AG04450 (cell line): ENCODE data around the gene LRP5. TPM values are rescaled to one million over a fixed set of nuclear protein-coding genes. Genes with fewer than 3 reads are reported as not detected.
A peak's percentile ranks its signal among the peaks of the same experiment; 100 is the strongest.

ENCODE experiments used
- CTCF ChIA-PET: fragments of 300-600, 350-600 bp; formaldehyde crosslinking; extraction: SDS; loops from one replicate; lab custom pipeline; 2022; ENCODE audit warnings: antibody characterized with exemption, inconsistent platforms; lab: Charles Lee
- POLR2A ChIA-PET: fragments of 350-600 bp; formaldehyde crosslinking; extraction: SDS; loops from one replicate; lab custom pipeline; 2021; ENCODE audit warnings: antibody characterized with exemption, inconsistent platforms; lab: Yijun Ruan, JAX
- DNase-seq: peaks from one replicate; pipeline ENCODE4 v3.0.0-alpha.2; 2011; ENCODE audit warnings: low read depth, low spot score
- H3K27ac ChIP-seq: one replicate; pipeline ENCODE4 v1.5.1; 2012; ENCODE audit warnings: low read depth, low read length, control low read depth
- H3K27me3 ChIP-seq: one replicate; pipeline ENCODE4 v1.6.0; 2012; ENCODE audit warnings: low read length; ENCODE audit not compliant: control insufficient read depth, insufficient read depth
- H3K4me3 ChIP-seq: 2 replicates; pipeline ENCODE4 v1.5.1; 2011; ENCODE audit warnings: mild to moderate bottlenecking, low read depth, low read length, control low read depth
- H3K9me3 ChIP-seq: 2 replicates; pipeline ENCODE4 v1.5.1; 2012; ENCODE audit warnings: low read length; ENCODE audit not compliant: control insufficient read depth, insufficient read depth
- polyA plus RNA-seq: library from polyadenylated mRNA; depleted of rRNA; stranded (reverse); fragments of >200 nt; gene quantifications from 2 replicates; pipeline ENCODE4 v1.2.3, GENCODE V29; 2011
- TF ChIP-seq, protein P1 (sequence below): IDR thresholded peaks from 2 replicates; pipeline ENCODE4 v1.5.1; 2011; ENCODE audit warnings: low read depth, low read length, control low read depth, inconsistent platforms

The LRP5 gene
- polyA plus RNA-seq, 1 experiment: 4.9 TPM

DNA sequence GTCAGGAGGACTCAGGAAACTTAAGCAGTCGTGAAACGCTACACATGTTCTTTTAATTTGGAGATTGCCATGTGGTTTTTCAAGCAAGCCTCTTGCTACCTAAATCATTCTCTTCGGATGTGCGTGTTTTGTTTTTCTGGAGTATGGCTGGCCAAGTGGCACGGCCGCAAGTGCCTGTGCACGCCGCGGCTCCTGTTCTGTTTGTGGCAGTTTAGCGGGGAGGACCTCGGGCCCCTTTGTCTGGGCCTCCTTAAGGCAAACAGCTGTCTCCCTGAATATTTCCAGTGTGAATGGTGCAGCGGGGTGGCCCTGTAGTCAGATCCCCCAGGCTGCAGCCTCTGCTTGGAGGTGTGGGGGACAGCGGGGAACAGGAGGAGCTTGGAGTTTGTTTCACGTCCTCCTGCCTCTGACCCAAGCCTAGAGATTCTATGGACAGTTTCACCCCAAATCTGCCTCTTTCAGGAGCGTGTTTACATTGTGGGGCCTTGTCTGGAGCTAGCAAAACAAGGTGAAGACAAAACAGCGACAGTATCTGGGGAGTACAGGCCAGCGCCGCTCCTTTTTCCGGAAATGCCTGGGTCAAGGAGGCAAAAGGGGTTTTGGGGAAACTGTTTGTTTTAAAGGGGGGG is 1.3 kb downstream of the LRP5 start:
- DNase-seq: no peak
- TF ChIP-seq, protein P1, sequence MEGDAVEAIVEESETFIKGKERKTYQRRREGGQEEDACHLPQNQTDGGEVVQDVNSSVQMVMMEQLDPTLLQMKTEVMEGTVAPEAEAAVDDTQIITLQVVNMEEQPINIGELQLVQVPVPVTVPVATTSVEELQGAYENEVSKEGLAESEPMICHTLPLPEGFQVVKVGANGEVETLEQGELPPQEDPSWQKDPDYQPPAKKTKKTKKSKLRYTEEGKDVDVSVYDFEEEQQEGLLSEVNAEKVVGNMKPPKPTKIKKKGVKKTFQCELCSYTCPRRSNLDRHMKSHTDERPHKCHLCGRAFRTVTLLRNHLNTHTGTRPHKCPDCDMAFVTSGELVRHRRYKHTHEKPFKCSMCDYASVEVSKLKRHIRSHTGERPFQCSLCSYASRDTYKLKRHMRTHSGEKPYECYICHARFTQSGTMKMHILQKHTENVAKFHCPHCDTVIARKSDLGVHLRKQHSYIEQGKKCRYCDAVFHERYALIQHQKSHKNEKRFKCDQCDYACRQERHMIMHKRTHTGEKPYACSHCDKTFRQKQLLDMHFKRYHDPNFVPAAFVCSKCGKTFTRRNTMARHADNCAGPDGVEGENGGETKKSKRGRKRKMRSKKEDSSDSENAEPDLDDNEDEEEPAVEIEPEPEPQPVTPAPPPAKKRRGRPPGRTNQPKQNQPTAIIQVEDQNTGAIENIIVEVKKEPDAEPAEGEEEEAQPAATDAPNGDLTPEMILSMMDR: no peak
- CTCF ChIA-PET: interaction anchor here (0.7 to 1.0 kb wide), 3 partner anchors 12 to 27 kb away, joined by 4 read pairs; no protein-coding TSS in a partner anchor
- H3K27me3 ChIP-seq: no peaks in the 10 kb centered on the region
- peak overlapping the region; percentile 1 for H3K27ac ChIP-seq
- H3K9me3 ChIP-seq: no peaks in the 10 kb centered on the region
- POLR2A ChIA-PET: interaction anchor here (1.0 kb wide), 1 partner anchor 67 kb away, joined by 3 read pairs; no protein-coding TSS in a partner anchor
- H3K4me3 ChIP-seq: peak overlapping the region; percentile 76

DNA sequence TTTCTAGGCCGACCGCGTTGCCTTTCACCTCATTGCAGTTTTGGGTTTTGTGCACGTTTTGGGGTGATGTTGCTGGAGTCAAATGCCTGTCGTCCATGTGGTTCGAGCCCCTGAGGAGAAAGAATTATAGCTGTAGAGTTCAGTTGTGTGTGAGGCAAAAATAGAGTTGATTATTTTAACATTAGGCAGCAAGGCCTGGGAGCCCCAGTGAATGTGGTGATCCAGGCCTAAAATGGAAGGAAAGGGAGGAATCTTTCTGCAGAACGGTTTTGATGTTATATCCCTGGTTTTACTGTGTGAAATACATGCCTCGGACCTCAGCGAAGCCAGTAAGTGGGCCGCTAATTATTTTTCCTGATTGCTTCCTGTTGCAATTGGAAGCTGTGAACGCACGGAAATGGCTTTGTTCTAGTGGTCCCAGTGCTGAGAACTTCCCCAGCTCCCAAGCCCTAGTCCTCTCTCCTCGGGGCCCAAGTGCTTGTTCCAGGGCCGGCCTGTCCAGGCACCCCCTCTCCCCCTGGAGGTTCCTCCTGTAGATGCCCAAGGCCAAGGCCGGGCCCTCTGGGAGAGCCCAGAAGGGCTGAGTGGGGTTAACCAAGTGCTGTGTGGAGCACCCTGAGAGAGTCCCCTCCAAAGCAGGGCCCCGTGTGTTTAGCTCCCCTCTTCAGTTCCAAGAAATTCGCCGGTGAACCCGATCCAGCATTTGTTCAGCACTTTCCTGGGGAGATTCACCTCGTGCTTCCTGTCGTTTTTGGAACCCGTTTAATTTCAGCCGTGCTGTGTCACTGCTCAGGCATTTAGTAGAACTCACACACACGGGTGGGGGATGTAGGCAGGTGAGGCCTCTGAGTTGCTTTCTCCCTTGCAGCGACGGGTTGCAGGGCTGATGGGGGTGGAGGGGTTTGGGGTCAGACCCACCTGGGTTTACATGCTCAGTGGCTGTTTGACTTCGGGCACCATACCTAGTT is 2.1 kb downstream of the LRP5 start:
- CTCF ChIA-PET: interaction anchor here (0.7 to 1.0 kb wide), 4 partner anchors 12 to 26 kb away, joined by 3 to 4 read pairs (median 4); no protein-coding TSS in a partner anchor
- POLR2A ChIA-PET: interaction anchor here (1.0 kb wide), 1 partner anchor 66 kb away, joined by 3 read pairs; no protein-coding TSS in a partner anchor

DNA sequence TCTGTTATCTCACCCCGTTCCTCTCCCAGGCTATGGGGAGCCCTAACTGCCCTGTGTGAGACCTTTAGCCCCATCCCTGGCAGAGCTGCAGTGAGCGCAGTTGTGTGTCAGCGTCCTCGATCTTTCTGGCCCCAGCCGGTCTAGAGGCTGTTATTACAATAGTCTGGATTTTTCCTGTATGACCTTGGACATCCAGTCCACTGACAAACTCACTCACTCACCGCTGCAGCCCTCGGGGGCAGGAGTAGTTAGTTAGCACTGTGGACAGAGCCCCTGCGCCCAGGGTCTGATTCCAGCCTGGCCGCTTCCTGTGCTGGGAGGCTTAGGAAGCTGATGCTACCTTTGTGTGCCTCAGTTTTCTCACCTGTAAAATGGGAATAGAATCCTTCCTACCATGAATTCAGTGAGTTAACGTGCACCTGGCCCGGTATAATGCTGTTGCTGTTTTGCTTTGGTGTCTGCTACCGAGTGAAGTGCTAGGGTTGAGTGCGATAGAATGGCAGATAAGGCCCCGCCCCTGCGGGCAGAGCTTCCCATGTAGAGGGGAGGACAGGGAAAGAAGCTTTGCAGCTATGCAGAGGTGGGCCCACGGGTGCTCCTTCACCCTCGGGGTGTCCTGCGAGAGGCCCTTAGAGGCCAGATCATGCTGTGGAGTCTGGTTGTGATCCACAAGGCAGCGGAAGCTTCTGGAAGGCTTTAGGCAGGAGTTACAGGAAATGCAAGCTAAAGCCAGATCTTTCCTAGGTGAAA is 3.0 kb downstream of the LRP5 start:
- TF ChIP-seq, protein P1: no peak
- no peaks in the 10 kb centered on the region for H3K27me3 ChIP-seq
- H3K4me3 ChIP-seq: peak overlapping the region; percentile 76
- ChIA-PET CTCF (interaction anchor here (1.0 kb wide), 1 partner anchor 17 kb away, joined by 3 read pairs; no protein-coding TSS in a partner anchor), POLR2A (no interaction called here)
- H3K27ac ChIP-seq: peak overlapping the region; percentile 61
- DNase-seq: no peak
- H3K9me3 ChIP-seq: no peaks in the 10 kb centered on the region

More for the DNA sequence above, 2.1 kb downstream of the LRP5 start:
- DNase-seq: no peak
- H3K4me3 ChIP-seq: peak overlapping the region; percentile 76
- peak overlapping the region; percentile 61 for H3K27ac ChIP-seq
- H3K27me3 ChIP-seq: no peaks in the 10 kb centered on the region
- TF ChIP-seq, protein P1: no peak
- no peaks in the 10 kb centered on the region for H3K9me3 ChIP-seq

DNA sequence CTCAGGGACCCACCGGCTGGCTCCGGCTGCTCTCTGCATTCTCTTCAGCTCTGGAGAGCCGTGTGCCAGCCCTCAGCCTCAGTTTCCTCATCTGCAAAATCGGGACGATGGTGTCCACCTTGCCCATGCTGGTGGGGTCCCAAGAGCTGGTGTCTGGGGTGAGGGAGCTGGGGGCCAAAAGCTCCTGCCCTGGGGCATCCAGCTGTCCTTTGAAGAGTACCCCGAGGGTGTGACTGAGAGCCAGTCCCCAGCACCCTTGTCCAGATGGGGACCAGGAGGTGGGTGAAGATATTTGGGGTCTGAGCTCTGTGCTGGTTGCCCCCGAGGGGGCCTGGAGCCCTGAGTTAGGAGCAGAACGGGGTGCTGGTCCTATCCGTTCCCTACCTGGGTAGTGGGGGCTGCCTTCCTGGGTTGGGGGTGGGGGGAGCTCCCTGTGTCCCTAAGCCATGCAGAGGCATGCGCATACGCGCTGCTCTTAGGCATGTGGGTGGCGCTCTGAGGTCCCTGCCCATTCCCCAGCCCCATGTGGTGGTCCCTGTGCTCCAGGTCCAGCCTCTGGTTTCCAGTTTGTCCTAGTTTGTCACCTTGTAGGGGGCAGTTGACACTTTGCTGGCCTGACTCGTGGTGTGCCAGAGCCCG is 4.9 kb downstream of the LRP5 start:
- H3K27me3 ChIP-seq: no peaks in the 10 kb centered on the region
- H3K9me3 ChIP-seq: no peaks in the 10 kb centered on the region
- ChIA-PET CTCF (no interaction called here), POLR2A (interaction anchor here (0.6 kb wide), 1 partner anchor 43 kb away, joined by 3 read pairs; no protein-coding TSS in a partner anchor)
- no peak overlapping the region for H3K27ac ChIP-seq
- no peak overlapping the region for H3K4me3 ChIP-seq
- DNase-seq: no peak
- TF ChIP-seq, protein P1: no peak
